Liver (tissue), 3 donors: ENCODE measurements around the gene GALNT10.

ENCODE experiments used
- RXRA ChIP-seq, 2 donors: IDR thresholded peaks; 2 replicates each; pipeline ENCODE4 v1.6.1; 2017 to 2018; ENCODE audit warnings: antibody characterized with exemption in 2 of 2, mild to moderate bottlenecking in 1 of 2
- TF ChIP-seq, protein P1 (sequence below): fragments of 150-350 bp; IDR thresholded peaks from 2 replicates; pipeline ENCODE4 v1.5.1; 2017; ENCODE audit warnings: improper control_type of control experiment, low read depth, low read length; ENCODE audit not compliant: missing input control
- TF ChIP-seq, protein P2 (sequence below): IDR thresholded peaks from 2 replicates; pipeline ENCODE4 v1.6.1; 2016; ENCODE audit warnings: antibody characterized with exemption
- donor health status: healthy.
- donor health status: healthy.

GRCh38 chr5:154238776-154239481 lies 48.4 kb downstream of the GALNT10 start:
- TF ChIP-seq, protein P1, sequence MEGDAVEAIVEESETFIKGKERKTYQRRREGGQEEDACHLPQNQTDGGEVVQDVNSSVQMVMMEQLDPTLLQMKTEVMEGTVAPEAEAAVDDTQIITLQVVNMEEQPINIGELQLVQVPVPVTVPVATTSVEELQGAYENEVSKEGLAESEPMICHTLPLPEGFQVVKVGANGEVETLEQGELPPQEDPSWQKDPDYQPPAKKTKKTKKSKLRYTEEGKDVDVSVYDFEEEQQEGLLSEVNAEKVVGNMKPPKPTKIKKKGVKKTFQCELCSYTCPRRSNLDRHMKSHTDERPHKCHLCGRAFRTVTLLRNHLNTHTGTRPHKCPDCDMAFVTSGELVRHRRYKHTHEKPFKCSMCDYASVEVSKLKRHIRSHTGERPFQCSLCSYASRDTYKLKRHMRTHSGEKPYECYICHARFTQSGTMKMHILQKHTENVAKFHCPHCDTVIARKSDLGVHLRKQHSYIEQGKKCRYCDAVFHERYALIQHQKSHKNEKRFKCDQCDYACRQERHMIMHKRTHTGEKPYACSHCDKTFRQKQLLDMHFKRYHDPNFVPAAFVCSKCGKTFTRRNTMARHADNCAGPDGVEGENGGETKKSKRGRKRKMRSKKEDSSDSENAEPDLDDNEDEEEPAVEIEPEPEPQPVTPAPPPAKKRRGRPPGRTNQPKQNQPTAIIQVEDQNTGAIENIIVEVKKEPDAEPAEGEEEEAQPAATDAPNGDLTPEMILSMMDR: no peak
- TF ChIP-seq, protein P2, sequence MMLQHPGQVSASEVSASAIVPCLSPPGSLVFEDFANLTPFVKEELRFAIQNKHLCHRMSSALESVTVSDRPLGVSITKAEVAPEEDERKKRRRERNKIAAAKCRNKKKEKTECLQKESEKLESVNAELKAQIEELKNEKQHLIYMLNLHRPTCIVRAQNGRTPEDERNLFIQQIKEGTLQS: no peak
- no peak for TF ChIP-seq RXRA (IDR thresholded peaks at IDR 0.05)
